ENCODE measurements around the gene NAT14. TPM values are rescaled to one million over a fixed set of nuclear protein-coding genes. Genes with fewer than 3 reads are reported as not detected.
A peak's percentile ranks its signal among the peaks of the same experiment; 100 is the strongest.
"Not testable (repeated sequence)": the region's sequence is repeated elsewhere in the genome, so short reads cannot be mapped to it uniquely, and the experiment has no call there.

Gene NAT14, protein sequence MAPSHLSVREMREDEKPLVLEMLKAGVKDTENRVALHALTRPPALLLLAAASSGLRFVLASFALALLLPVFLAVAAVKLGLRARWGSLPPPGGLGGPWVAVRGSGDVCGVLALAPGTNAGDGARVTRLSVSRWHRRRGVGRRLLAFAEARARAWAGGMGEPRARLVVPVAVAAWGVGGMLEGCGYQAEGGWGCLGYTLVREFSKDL
- 22.5 and 23.2 TPM in 2 replicates for total RNA-seq (2014; rRNA removed; shearing (Covaris generic))

DNA sequence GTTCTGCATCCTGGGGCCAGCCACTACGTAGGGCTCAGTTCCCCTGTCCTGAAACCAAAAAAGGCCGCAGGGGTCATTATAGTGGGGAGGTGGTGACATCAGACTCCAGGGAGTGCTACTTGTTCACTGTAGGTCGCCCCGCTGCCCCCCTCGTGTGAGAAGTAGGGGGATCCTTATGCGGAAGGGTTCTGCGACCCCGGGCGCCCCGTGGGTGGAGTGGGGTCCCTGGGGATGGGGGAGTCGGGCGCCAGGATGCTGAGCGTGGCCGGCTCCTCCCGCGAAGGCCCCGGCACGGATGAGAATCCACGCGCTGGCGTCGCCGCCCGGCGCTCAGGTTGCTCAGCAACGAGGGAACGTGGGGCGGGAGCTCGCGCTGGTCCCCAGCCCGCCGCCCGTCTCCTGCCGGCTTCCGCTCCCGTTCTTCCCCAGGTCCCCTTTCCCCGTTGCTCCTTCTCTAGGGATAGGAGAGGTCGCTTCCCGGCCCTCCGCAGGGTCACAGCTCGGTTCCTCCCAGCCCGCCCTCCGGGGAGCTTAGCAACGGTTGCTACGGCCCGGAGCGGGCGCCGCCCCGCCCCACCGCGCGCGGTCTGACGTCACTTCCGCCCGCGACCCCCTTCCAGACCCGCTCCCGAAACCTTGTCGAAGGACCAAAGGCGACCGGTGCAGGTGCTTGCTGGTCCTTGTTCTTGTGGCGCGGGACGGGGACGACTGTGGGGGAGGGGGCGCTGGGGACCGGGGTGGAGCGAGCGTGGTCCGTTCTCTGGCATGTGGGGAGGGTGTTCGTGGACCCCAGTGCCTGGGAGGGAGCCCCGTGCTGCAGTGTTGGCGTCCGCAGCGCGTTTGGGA is at the start of gene NAT14:
Gene NAT14 (plus strand): TSS at position 596 of the 846 bp plus-strand sequence. CDS start 521 bp downstream, outside the sequence.
- DNase-seq (ENCODE audit: low read depth) = peak; percentile 81

DNA sequence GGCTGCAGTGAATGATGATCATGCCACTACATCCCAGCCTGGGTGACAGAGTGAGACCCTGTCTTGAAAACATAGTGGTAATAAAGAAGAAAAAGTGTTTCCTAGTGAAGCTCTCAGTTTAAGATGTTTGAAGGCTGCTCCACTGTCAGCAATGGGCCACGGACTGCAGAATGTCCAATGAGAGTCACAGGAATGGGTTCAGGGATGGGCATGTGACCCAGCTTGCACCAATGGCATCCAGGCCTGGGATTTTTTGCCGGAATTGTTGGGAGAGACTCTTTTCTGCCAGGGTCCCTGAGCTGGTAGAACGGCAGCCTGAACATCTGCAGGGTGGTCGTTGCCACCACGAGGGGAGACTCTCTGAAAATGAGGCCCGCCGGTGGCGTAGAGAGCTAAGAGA is 48.1 kb upstream of the NAT14 start:
- no peak for DNase-seq (ENCODE audit: low read depth)

DNA sequence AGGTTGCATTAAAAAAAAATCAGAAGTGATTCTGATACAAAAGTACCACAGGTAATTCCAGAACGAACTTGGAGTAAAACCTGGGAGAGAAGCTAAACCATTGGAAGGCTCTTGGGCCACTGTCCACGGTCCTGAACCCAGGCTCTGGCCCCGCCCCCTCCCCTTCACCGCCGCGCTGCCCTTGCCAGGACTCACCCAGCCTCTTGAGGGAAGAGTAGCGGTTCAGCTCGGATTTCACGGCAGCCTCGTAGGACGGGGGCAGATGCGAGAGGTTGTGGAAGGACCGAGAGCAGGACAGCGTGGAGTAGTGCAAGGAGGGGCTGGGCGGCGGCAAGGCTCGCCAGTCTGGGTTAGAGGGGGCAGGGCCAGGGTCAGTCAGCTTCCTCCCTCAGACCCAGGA is 47.6 kb upstream of the NAT14 start:
- peak; percentile 86 for DNase-seq (ENCODE audit: low read depth)

DNA sequence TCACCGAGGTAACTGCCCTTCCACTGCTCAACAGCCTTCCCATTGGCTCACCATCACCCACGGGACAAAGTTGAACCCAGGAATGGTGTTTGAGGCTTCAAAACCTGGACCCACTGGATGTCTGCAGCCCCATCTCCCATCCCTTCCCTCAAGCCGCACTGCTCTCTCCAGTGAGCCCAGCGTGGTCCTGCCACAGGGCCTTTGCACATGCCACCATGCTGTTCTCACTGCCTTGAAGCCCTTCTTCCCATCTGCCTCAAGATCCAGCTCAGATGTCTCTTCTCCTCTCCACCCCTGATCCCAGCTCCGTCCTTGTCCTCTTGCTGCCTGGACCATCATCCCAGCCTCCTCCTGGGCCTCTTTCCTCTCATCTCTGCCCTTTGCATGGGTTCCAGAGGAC is 45.9 kb upstream of the NAT14 start:
- no peak for DNase-seq (ENCODE audit: low read depth)

DNA sequence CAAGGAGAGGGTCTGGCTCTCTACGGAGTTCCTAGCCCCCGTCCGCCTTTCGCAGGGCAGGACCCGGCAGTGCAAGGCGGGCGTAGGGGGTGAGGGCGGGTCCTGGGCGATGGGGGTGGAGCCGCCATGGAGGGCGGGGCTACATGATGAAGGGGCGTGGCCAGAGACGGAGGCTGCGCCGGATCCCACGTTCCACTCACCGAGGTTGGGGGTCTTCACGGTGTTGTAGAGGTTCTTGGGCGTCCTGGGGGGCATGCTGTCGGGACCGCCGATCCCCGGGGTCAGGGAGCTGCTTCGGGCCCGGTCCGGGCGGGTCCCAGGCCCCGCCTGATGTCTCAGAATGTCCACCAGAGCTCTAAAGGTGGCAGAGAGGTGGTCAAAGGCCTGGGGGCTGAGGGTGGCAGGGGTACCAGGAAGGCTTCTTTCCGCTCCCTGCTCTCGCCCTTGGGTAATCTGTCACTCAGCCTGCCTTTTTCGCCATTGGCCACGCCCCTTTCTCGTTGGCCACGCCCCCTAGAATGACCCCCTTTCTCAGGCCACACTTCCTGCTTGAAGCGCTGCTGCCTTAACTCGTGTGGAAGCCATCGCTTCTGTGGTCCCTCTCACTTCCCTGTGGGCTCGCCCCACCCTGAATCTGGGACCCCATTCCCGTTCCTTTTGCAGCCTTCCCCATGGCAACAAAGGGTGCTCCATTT is 44.4 kb upstream of the NAT14 start:
- peak; percentile 72 for DNase-seq (ENCODE audit: low read depth)

DNA sequence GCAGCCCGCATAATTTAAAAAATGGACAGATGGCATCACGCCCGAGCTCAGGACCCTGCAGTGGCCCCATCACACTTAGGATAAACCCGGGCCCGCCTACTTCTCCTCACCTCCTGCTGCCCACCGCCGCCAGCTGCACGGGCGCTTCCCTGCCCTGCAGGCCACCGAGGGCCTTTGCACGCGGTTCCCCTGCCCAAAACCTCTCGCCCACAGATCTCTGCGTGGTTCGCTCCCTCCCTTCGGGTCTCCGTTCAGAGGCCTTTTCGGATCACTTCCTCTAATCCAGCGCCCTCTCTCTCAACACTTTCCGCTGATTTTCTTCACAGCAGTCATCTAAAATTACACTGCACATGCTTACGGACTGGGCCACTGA is 43.7 kb upstream of the NAT14 start:
- DNase-seq (ENCODE audit: low read depth) = no peak

DNA sequence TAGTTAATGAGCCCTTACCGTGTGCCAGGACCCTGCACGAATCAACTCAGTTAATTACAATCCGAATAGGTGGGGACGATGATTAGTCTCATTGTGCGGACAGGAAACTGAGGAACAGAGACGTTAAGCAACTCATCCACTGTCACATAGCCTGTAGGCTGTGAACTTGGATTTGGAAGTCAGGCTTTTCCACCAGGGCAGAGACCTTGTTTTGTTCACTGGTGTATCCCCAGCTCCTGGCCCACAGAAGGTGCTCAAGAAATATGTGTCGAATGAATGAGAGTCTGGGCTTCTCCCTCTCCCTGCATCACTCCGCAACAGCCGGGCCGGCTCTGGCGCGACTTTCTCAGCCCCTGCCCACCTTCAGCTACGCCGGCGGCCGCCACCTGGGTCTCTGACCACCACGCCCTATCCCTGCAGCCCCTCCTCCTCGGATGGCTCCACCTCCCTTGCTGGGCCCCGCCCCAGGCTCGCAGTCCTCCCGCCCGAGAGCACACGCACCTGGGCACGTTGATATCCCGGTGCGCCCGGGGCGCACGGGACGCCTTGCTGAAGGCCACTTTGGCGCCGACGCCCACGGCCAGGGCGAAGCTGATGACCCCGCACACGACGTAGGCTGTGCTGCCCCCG is 43.2 kb upstream of the NAT14 start:
- DNase-seq (ENCODE audit: low read depth) = no peak

DNA sequence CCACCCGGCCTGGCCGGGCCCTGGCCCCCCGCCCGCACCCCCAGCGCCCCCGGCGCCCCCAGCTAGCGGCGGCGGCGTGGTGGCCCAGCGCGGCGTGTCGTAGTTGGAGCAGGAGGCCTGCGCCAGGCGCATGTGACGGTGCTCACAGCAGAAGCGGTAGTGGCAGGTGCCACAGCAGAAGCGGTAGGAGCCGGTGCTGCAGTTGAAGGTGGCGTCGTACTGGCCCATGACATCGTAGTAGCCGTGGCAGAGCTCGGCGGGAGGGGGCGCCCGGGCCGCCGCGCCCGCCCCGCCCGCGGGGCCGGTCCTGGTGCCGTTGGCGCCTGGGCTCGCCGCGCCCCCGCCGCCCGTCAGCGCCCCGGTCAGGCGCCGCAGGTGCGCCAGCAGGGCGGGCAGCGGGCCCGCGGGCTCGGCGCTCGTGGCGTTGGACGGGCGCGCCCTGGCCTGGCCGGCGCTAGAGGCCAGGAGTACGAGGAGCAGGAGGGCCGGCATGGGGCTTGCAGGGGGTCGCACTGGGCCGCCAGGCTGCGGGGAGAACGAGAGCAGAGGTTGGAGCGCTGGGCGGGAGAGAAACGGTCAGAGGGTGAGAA is 42.5 kb upstream of the NAT14 start:
- DNase-seq (ENCODE audit: low read depth) = no peak

DNA sequence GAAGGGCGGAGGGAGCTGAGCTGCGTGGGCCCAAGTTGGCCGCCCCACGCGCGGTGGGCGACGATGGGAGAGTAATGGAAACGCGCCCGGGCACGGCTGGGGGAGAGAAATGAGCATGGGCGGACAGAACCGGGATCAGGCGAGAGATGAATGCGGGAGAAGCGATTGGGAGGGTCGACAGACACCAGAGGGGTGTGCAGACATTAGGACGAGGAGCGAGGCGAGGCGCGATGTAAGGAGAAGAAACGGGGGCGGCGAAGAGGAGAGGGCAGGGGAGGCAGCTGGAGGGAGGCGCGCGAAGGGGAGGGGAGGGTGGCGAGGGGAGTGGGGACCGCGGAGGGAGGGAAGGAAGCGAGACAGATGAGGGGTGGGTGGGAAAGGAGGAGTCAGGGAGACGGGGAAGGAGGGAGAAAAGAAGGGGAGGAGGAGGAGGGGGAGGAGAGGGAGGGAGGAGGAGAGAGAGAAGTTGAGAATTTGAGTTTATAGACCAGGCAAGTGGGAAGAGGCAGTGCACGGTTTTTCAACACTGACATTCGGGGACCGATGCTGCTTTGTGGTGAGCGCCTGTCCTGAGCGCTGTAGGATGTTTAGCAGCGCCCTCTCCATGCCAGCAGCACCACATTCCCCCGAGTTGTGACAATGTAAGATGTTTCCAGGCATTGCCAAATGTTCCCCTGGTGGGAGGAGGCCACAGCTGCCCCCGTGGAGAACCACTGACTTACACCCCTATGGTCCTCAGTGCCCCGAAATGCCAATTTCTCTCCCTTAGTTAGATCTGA is 41.8 kb upstream of the NAT14 start, which contains the start of gene SHISA7:
Gene SHISA7 (minus strand): TSS at position 256 of the 779 bp plus-strand sequence. CDS start 437 bp downstream, outside the sequence.
- DNase-seq (ENCODE audit: low read depth) = peak; percentile 31

DNA sequence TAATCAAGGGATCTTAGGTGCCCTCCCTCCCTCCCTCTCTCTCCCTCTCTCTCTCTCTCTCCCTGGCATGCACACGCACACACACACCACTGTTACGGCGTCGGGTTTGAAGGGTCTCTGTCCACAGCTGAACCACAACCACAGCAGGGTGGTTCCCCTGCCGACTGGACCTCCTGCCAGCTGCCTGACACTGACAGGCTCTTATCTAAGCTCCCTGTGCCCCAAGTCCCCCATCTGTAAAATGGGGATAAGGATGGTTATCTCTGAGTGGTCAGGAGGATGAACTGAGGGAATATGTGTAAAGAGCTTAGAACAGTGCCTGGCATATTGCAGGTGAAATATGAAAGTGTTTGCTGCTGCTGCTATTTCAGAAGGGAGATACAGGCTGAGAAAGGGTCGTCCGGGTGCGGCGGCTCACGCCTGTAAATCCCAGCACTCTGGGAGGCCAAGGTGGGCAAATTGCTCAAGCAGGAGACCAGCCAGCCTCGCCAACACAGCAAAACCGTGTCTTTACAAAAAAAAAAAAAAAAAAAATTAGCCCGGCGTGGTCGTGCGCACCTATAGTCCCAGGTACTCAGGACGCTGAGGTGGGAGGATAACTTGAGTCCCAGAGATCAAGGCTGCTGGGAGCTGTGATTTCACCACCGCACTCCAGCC is 41.0 kb upstream of the NAT14 start:
- DNase-seq (ENCODE audit: low read depth) = no peak

DNA sequence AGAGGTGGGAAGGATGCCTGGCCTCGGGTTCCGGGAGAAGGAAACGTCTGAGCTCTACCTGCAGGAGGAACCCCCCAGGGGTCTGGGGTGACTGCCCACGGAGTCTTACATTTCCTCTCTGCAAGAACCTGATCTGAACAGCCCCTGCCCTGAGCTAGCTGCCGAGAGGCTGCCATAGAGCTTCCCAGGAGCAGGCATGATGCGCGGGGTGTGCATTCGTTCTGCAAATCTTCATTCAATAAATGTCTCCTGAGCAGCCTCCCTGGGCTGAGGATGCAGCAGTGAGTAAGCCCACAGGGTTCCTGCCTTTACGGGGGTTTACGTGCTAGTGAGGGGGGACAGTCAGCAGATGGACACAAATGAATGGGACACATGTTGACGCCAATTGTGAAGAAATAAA is 40.3 kb upstream of the NAT14 start:
- no peak for DNase-seq (ENCODE audit: low read depth)

DNA sequence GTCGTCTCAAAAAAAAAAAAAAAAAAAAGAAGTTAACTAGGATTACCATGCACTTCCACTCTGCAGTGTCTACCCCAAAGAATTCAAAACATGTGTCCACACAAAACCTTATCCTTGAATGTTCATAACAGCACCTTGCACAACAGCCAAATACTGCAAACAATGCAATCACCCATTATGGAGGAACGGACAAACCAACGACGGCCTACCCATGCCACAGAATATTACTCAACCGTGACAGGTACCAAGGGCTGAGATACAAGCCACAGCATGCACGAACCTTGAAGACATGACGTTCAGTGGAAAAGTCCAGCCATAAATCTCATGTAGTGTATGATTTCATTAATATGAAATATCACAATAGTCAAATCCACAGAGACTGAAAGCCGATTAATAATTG is 38.9 kb upstream of the NAT14 start:
- DNase-seq (ENCODE audit: low read depth) = no peak

DNA sequence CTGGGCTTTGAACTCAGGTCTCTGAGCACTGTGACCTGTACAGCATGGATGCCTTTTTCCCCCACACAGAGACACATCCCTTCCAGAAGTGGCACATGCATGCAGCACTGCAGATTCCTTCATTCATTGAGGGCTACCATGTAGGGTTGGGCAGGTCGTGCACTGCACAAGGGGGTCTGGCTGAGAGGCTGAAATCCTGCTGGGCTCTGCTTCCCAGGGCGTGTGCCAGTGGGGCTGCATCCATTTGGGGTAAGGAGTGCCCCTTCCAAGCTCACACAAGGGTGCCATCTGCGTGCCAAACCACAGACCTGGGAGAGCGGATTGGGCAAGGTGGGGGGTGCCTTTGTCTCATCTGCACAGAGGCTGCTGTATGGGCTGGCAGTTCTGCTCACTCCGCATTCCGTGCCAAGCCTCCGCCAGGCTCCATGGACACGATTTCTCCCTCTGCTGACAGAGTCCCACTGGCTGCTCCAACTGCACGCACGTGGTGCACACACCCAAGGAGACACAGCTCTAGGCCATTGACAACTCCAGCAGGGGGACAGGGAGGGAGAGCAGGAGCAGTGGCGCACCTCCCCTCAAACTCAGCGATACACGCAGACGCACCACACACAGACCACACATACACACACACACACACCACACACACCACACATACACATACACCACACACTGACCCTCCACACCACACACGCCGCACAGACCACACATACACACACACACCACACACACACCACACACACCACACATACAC is 37.4 kb upstream of the NAT14 start:
- DNase-seq (ENCODE audit: low read depth) = peak; percentile 90

DNA sequence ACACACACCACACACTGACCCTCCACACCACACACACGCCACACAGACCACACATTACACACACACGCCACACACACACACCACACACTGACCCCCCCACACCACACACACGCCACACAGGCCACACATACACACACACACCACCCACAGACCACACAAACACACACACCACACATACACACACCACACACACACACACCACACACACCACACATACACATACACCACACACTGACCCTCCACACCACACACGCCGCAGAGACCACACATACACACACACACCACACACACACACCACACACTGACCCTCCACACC is 36.9 kb upstream of the NAT14 start:
- DNase-seq (ENCODE audit: low read depth) = not testable (repeated sequence)

DNA sequence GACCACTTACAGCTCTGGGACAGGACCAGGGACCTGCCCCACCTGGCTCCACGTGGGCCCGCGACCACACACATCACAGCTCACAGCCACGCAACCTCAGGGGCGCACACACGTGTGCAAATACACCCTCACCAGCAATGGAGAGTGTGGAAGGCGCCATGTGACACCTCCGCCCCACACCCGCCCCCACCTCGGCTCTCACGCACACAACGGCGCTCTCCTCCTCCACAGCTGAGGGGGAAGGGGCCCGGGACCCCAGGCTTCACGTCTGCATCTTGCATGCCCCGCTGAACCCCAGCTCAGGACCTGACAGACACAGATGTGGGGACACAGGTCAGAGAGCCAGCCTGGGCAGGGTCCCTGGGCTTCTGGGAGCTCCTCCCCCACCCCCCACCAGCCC is 35.5 kb upstream of the NAT14 start:
- DNase-seq (ENCODE audit: low read depth) = no peak

DNA sequence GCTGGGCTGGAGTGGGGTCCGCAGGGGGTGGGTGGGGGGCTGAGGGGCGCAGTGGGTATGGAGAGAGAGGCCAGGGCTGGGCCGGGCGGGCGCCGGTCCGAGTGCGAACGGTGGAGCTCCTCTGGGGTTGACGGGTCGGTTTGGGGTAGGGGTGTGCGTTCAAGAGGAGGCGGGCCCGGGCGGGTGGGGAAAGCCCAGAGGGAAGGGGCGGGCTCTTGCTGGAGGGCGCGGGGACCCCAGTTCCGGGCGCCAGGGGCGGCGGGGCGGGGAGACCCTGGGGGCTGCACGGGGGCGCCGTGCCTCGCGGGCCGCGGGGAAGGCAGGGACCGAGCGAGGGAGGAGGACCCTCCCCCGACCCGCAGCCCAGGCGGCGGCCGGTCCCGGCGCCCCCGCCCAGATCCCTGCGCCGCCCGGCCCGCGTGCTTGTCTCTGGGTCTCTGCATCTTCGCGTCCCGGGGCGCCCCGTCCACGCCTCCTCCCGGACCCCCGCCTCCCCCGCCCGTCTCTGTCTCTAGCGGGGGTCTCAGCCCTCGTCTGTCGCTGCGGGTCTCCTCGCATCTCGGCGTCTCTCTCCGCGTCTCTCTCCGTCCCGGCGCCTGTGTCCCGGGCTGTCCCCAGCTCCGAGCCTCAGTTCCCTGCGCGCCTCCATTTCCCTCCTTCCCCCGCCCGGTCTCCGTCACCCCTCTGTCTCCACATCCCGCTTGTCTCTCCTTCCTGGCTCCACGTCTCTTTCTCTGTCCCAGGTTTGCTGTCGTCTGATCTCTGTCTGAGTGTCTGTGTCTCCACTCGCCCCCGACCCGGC is 33.6 kb upstream of the NAT14 start:
- peak; percentile 39 for DNase-seq (ENCODE audit: low read depth)

DNA sequence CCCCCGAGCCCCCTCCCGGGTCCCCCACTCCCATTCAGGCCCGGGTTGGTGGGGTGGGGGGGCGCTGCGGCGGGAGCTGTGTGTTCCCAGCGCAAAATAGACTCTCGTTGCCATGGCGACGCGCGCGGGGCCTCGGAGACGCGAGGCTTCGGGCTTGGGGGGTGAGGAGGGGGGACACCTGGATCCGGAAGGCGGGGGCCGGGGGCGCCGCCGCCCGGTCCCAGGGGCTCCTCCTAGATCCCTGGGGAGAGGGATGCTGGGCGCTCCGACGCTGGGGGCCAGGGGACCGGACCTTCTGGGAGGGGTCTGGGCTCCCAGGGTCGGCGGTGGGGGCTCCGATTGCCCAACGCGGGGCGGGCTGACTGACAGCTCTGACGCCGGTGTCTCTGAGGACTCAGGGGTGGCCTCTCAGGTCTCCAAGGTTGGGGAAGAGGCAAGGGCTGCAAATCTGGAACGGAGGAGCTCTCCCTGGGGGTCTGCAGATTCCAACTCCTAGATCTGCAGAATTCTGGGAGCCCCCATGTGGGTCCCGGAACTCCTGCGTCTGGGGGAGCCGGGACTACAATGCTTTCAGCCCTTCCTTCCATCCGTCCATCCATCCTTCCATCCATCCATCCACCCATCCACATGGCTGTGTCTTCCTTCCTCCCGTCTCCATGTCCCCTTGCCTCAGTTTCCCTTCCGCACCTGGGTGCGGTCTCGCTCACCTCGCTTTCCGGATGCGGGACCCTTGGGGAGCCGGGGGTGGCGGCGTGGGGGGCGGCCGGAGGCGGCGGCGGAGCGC is 32.8 kb upstream of the NAT14 start:
- peak; percentile 32 for DNase-seq (ENCODE audit: low read depth)

DNA sequence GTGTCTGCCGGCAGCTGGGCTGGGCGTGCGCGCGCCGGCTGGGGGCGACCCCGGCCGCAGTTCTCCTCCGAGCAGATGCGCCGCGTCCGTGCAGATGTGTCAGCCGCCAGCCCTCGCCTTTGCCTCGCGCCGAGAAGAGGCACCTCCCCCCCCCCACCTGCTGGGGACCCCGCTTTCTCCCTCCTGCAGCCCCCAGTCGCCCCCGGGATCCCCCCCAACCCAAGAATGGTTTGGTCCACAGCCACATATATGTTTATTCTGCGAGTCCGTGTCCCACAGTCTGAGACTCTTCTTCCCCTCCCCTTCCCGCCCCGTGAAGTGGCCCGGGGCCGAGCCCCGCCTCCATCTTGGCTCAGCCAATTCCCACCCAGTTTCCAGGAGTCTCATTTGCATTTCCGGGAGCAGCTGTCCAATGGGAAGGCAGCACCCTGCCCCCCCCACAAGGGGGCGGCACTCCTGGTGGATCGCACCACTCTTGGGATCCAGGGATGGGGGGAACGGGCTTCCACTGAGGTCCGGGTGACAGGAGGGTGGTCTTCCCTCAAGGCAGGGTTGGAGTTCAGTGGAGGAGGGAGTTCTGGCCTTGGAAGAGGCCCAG is 32.1 kb upstream of the NAT14 start:
- peak; percentile 85 for DNase-seq (ENCODE audit: low read depth)
